Measurements from ENCODE around the gene C9orf152. TPM values are rescaled to one million over a fixed set of nuclear protein-coding genes. Genes with fewer than 3 reads are reported as not detected.
A peak's percentile ranks its signal among the peaks of the same experiment; 100 is the strongest.

C9orf152 gene
- polyA plus RNA-seq, 1 of the 3 experiments (the other 2 are of a cell fraction) = not detected

GRCh38 chr9:110255034-110255462 lies 47.1 kb upstream of the C9orf152 start:
- Histone ChIP-seq H3K36me3 (replicated peaks in 1 of 2; ENCODE audit: control insufficient read depth in 1 of 2, insufficient read depth in 2 of 2, low read length in 1 of 2) (peaks cover 9 to 12% of the 10 kb centered on the region in 2 experiments), H3K4me3 (ENCODE audit: low read depth in 2 of 2, low read length in 1 of 2) (peak overlapping the region; percentile 79 to 93)
- CTCF ChIA-PET = no interaction called here

GRCh38 chr9:110254500-110254899 lies 46.5 kb upstream of the C9orf152 start:
- no peak overlapping the region for H3K27ac ChIP-seq (ENCODE audit: low read depth in 2 of 2, low read length in 1 of 2)
- peaks cover 44% of the 10 kb centered on the region for H4K20me1 ChIP-seq (ENCODE audit: insufficient read depth)
- CTCF ChIA-PET = no interaction called here
- H3F3A ChIP-seq (replicated peaks; ENCODE audit: insufficient read depth) = no peaks in the 10 kb centered on the region
- no peaks in the 10 kb centered on the region for H3K27me3 ChIP-seq (ENCODE audit: insufficient read depth)
- 75% methylated on average over 2 of the region's 2 CpGs for WGBS (ENCODE audit: low lambda C conversion rate)
- no peaks in the 10 kb centered on the region for H3K9me2 ChIP-seq
- peak overlapping the region; percentile 79 to 93 for H3K4me3 ChIP-seq (ENCODE audit: low read depth in 2 of 2, low read length in 1 of 2)
- H3K4me2 ChIP-seq = peak overlapping the region; percentile 89
- H2AFZ ChIP-seq (ENCODE audit: low read depth) = no peak overlapping the region
- POLR2A ChIA-PET = no interaction called here
- peak overlapping the region; percentile 82 for H3K9ac ChIP-seq
- TF ChIP-seq ELF1 (IDR thresholded peaks at IDR 0.05) (no peak), FOSL2 (IDR thresholded peaks at IDR 0.05; ENCODE audit: borderline replicate concordance, low read depth) (no peak), RXRA (IDR thresholded peaks at IDR 0.05; ENCODE audit: borderline replicate concordance, low read depth) (no peak), GATA2 (CRISPR knock-in tag; IDR thresholded peaks at IDR 0.05) (no peak), EP300 (IDR thresholded peaks at IDR 0.05; ENCODE audit: borderline replicate concordance in 1 of 2, low read depth in 1 of 2, low read length in 1 of 2) (no peak), EZH2phosphoT487 (IDR thresholded peaks at IDR 0.05; ENCODE audit: borderline replicate concordance, low read depth) (no peak), NRF1 (IDR thresholded peaks at IDR 0.05; ENCODE audit: low read depth, low read length) (no peak), FOXM1 (IDR thresholded peaks at IDR 0.05; ENCODE audit: low read depth) (no peak), JUND (IDR thresholded peaks at IDR 0.05) (no peak), MEF2A (IDR thresholded peaks at IDR 0.05; ENCODE audit: borderline replicate concordance, low read depth) (no peak), REST (IDR thresholded peaks at IDR 0.05; ENCODE audit: low read depth, low read length) (no peak), CTCF (IDR thresholded peaks at IDR 0.05) (no peak), TEAD4 (IDR thresholded peaks at IDR 0.05; ENCODE audit: borderline replicate concordance, insufficient read depth) (no peak)
- H3K36me3 ChIP-seq (replicated peaks in 1 of 2; ENCODE audit: control insufficient read depth in 1 of 2, insufficient read depth in 2 of 2, low read length in 1 of 2) = peaks cover 14 to 17% of the 10 kb centered on the region in 2 experiments
- peaks cover 67% of the 10 kb centered on the region for H3K79me2 ChIP-seq (ENCODE audit: insufficient read depth)
- no peaks in the 10 kb centered on the region for H3K9me3 ChIP-seq
- H3K4me1 ChIP-seq (ENCODE audit: control insufficient read depth in 1 of 2, insufficient read depth in 2 of 2, low read depth in 1 of 2, low read length in 1 of 2) = peaks cover 17 to 21% of the 10 kb centered on the region in 2 experiments; a peak in 2 of 4 replicates
- DNase-seq = no peak

More at GRCh38 chr9:110255034-110255462, 47.1 kb upstream of the C9orf152 start:
- Histone ChIP-seq H3K27ac (ENCODE audit: low read depth in 2 of 2, low read length in 1 of 2) (peak overlapping the region; percentile 72 to 85; a peak in 2 of 4 replicates), H3K9me3 (no peaks in the 10 kb centered on the region), H3K27me3 (ENCODE audit: insufficient read depth) (no peaks in the 10 kb centered on the region), H3K9ac (peak overlapping the region; percentile 82), H3K4me2 (peak overlapping the region; percentile 89), H3K9me2 (no peaks in the 10 kb centered on the region), H3K4me1 (ENCODE audit: control insufficient read depth in 1 of 2, insufficient read depth in 2 of 2, low read depth in 1 of 2, low read length in 1 of 2) (peaks cover 17 to 21% of the 10 kb centered on the region in 2 experiments; a peak in 2 of 4 replicates), H3F3A (replicated peaks; ENCODE audit: insufficient read depth) (no peaks in the 10 kb centered on the region), H2AFZ (ENCODE audit: low read depth) (peak overlapping the region; percentile 75; the same call in 1 of the 2 replicates), H4K20me1 (ENCODE audit: insufficient read depth) (peaks cover 39% of the 10 kb centered on the region), H3K79me2 (ENCODE audit: insufficient read depth) (peaks cover 62% of the 10 kb centered on the region)
- POLR2A ChIA-PET = no interaction called here
- DNase-seq = peak; percentile 27
- 11% methylated on average over 16 of the region's 17 CpGs for WGBS (ENCODE audit: low lambda C conversion rate)
- TF ChIP-seq RCOR1 (IDR thresholded peaks at IDR 0.05; ENCODE audit: low read length) (0 out of 2 replicates have a peak, but pooled peaks have one; percentile 10), TAF1 (IDR thresholded peaks at IDR 0.05; ENCODE audit: borderline replicate concordance, low read depth, low read length) (no peak), JUND (IDR thresholded peaks at IDR 0.05) (no peak), TCF12 (IDR thresholded peaks at IDR 0.05) (no peak), FOXM1 (IDR thresholded peaks at IDR 0.05; ENCODE audit: low read depth) (no peak)
